Activated CD4-positive, alpha-beta memory T cell treated with anti-CD3 and anti-CD28 coated beads, Interleukin-2, amount 10 ng/mL, durations not matched to agents 7 days and 5 days (primary cell): ENCODE data around the gene SLC22A24. TPM values are rescaled to one million over a fixed set of nuclear protein-coding genes. Genes with fewer than 3 reads are reported as not detected.
"Not testable (repeated sequence)": the region's sequence is repeated elsewhere in the genome, so short reads cannot be mapped to it uniquely, and the experiment has no call there.

ENCODE experiments used
- CTCF ChIA-PET: fragments of 350-600 bp; sonication (Branson Sonifier 250); formaldehyde crosslinking; loops from one replicate; lab custom pipeline; 2021; ENCODE audit warnings: antibody characterized with exemption, inconsistent platforms; lab: Charles Lee
- POLR2A ChIA-PET: fragments of 350-600 bp; sonication (Branson Sonifier 250); formaldehyde crosslinking; loops from one replicate; lab custom pipeline; 2021; ENCODE audit warnings: antibody characterized with exemption; lab: Charles Lee
- DNase-seq: peaks from one replicate; pipeline ENCODE4 v3.0.0-alpha.2; 2020
- H3K27ac Mint-ChIP-seq: one replicate; pipeline ENCODE4 v1.8.0; 2021; ENCODE audit warnings: mild to moderate bottlenecking, mixed read lengths
- H3K27me3 Mint-ChIP-seq: one replicate; pipeline ENCODE4 v1.8.0; 2021; ENCODE audit warnings: mixed read lengths
- H3K36me3 Mint-ChIP-seq: one replicate; pipeline ENCODE4 v1.8.0; 2021; ENCODE audit warnings: low read depth, mixed read lengths
- H3K4me1 Mint-ChIP-seq: one replicate; pipeline ENCODE4 v1.8.0; 2021; ENCODE audit warnings: mixed read lengths
- H3K4me3 Mint-ChIP-seq: one replicate; pipeline ENCODE4 v1.8.0; 2021; ENCODE audit warnings: mild to moderate bottlenecking, mixed read lengths
- H3K9me3 Mint-ChIP-seq: one replicate; pipeline ENCODE4 v1.8.0; 2021; ENCODE audit warnings: mixed read lengths
- total RNA-seq, 2 experiments: library from RNA; stranded (reverse); gene quantifications; one replicate each; pipeline ENCODE4 v1.2.3, GENCODE V29; 2021

Gene SLC22A24, protein sequence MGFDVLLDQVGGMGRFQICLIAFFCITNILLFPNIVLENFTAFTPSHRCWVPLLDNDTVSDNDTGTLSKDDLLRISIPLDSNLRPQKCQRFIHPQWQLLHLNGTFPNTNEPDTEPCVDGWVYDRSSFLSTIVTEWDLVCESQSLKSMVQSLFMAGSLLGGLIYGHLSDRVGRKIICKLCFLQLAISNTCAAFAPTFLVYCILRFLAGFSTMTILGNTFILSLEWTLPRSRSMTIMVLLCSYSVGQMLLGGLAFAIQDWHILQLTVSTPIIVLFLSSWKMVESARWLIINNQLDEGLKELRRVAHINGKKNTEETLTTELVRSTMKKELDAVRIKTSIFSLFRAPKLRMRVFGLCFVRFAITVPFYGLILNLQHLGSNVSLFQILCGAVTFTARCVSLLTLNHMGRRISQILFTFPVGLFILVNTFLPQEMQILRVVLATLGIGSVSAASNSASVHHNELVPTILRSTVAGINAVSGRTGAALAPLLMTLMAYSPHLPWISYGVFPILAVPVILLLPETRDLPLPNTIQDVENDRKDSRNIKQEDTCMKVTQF
- total RNA-seq: not detected

- H3K36me3 Mint-ChIP-seq: no peaks in the 10 kb centered on the region
- POLR2A ChIA-PET: no interaction called here
- H3K27ac Mint-ChIP-seq: no peak within 1 kb of the TSS
- no peaks in the 10 kb centered on the region for H3K4me1 Mint-ChIP-seq
- no peak within 1 kb of the TSS for H3K4me3 Mint-ChIP-seq
- no peaks in the 10 kb centered on the region for H3K9me3 Mint-ChIP-seq
- CTCF ChIA-PET: no interaction called here
- no peak for DNase-seq
- peaks cover 6% of the 10 kb centered on the region for H3K27me3 Mint-ChIP-seq
These were observed at the start of gene SLC22A24 for GRCh38 chr11:63144121-63144520. TSS of gene SLC22A24 (minus strand) at chr11:63144221. CDS start at chr11:63143779, 442 bp downstream.

- peaks cover 19% of the 10 kb centered on the region for H3K27me3 Mint-ChIP-seq
- H3K9me3 Mint-ChIP-seq: peaks cover 2% of the 10 kb centered on the region
- ChIA-PET CTCF (no interaction called here), POLR2A (no interaction called here)
- DNase-seq: no peak
- no peak overlapping the region for H3K4me3 Mint-ChIP-seq
- H3K36me3 Mint-ChIP-seq: no peaks in the 10 kb centered on the region
- H3K4me1 Mint-ChIP-seq: no peaks in the 10 kb centered on the region
- H3K27ac Mint-ChIP-seq: no peak overlapping the region
These were observed 36.5 kb upstream of the SLC22A24 start for GRCh38 chr11:63180536-63180935.

DNA sequence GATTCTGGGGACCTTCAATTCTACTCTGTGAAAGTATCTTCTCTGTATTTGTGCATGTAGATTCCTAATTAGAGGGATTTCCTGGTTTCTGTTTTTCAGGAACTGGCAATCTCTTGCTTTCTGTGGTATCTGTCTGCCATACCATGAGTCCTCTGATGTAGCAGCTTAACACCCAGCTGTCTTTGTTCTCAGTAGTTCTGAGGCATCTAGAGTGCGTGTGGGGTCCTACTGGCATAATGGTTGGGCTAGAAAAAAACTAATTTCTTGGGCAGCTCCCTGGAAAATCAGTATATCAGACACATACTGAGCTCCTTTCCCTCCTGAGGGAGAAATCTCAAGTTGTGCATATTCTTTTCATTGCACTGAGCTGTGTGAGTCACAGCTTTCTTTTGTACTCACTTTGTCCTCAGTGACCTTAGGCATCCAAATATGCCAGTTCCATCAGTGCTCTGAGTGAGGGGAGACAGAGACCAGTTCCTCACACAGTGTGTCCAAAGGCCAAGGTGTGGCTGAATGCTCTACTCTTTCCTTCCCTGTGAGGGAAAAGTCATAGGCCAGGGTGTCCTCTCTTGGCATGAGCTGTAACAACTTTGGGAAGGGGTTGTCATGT lies 35.5 kb upstream of the SLC22A24 start:
- ChIA-PET CTCF (no interaction called here), POLR2A (no interaction called here)
- Mint-ChIP-seq H3K27me3 (peaks cover 19% of the 10 kb centered on the region), H3K4me1 (no peaks in the 10 kb centered on the region), H3K27ac (no peak overlapping the region), H3K4me3 (no peak overlapping the region), H3K9me3 (peaks cover 2% of the 10 kb centered on the region), H3K36me3 (no peaks in the 10 kb centered on the region)
- no peak for DNase-seq

DNA sequence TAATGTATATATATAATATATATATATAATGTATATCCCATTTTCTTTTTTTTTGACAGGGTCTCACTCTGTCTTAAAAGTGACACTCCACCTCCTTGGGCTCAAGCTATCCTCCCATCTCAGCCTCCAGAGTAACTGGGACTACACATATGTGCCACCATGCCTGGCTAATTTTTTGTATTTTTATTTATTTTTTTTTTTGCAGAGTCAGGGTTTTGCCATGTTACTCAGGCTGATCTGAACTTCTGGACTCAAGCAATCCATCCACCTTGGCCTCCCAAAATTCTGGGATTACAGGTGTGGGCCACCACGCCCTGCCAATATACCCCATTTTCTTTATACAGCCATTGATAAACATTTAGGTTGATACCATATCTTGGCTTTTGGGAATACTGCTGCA lies 33.9 kb upstream of the SLC22A24 start:
- POLR2A ChIA-PET: no interaction called here

DNA sequence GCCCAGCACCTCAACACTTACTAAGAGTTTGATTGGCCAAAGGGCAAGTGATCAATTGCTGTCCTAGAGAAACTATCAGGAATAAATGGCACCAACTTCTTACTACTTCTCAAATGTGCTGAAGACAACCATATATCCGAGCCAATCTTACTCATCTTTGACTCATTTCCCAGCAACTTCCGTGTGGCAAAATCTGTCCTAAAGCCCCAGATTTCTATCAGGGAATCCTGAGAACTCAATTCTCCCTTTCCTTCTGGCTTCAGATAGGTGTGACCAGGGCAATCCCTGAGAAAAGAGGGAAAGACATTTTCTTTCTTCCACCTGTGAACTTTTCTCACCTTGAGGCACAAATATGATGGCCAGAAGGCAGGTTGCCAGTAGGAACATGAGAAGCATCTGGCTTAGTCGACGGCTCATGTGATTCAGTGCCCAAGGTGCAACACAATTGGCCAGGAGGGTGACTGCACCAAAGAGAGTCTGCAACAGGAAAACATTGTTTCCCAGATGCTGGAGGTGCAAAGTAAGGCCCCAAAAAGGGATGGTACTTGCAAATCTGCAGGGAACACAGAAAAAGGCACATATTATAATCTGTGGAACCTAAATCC lies 21.8 kb upstream of the SLC22A24 start:
- ChIA-PET CTCF (no interaction called here), POLR2A (no interaction called here)
- H3K27ac Mint-ChIP-seq: no peak overlapping the region
- H3K27me3 Mint-ChIP-seq: peaks cover 44% of the 10 kb centered on the region
- H3K36me3 Mint-ChIP-seq: no peaks in the 10 kb centered on the region
- H3K9me3 Mint-ChIP-seq: no peaks in the 10 kb centered on the region
- H3K4me3 Mint-ChIP-seq: no peak overlapping the region
- DNase-seq: no peak
- no peaks in the 10 kb centered on the region for H3K4me1 Mint-ChIP-seq

More for the DNA sequence above, 33.9 kb upstream of the SLC22A24 start:
- H3K27ac Mint-ChIP-seq: no peak overlapping the region
- H3K27me3 Mint-ChIP-seq: peaks cover 16% of the 10 kb centered on the region
- H3K36me3 Mint-ChIP-seq: no peaks in the 10 kb centered on the region
- no peaks in the 10 kb centered on the region for H3K4me1 Mint-ChIP-seq
- H3K9me3 Mint-ChIP-seq: peaks cover 2% of the 10 kb centered on the region
- no peak overlapping the region for H3K4me3 Mint-ChIP-seq
- DNase-seq: no peak
- CTCF ChIA-PET: no interaction called here

- Mint-ChIP-seq H3K27me3 (peaks cover 18% of the 10 kb centered on the region), H3K36me3 (no peaks in the 10 kb centered on the region), H3K4me3 (no peak overlapping the region), H3K4me1 (no peaks in the 10 kb centered on the region), H3K27ac (no peak overlapping the region), H3K9me3 (no peaks in the 10 kb centered on the region)
- ChIA-PET CTCF (no interaction called here), POLR2A (no interaction called here)
- DNase-seq: no peak
These were observed 11.8 kb upstream of the SLC22A24 start for GRCh38 chr11:63155794-63156193.

DNA sequence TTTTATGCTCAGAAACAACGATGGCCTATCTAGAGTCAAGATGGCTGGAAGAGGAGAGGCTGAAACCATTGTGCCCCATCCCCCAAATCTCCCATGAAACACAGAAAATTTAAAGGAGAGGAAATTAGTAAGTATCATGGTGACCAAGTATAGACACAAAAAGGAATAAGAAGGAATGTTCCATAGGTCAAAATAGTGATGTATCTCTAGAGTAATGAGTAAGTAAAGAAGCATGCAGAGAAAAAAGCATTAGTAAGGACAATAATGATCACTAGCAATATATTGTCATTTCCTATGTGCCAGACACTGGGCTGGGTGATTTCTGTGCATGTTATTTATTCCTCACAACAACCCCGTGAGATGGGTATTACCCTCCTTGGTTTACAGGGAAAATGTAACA lies 2.6 kb upstream of the SLC22A24 start:
- H3K9me3 Mint-ChIP-seq: no peaks in the 10 kb centered on the region
- no peak overlapping the region for H3K27ac Mint-ChIP-seq
- H3K27me3 Mint-ChIP-seq: peaks cover 6% of the 10 kb centered on the region
- POLR2A ChIA-PET: no interaction called here
- H3K36me3 Mint-ChIP-seq: no peaks in the 10 kb centered on the region
- no peak for DNase-seq
- H3K4me3 Mint-ChIP-seq: no peak overlapping the region
- H3K4me1 Mint-ChIP-seq: no peaks in the 10 kb centered on the region
- CTCF ChIA-PET: no interaction called here

- no peak overlapping the region for H3K27ac Mint-ChIP-seq
- CTCF ChIA-PET: no interaction called here
These were observed 1.6 kb downstream of the SLC22A24 start for GRCh38 chr11:63142459-63142858.

GRCh38 chr11:63132985-63133775 lies 10.8 kb downstream of the SLC22A24 start:
- POLR2A ChIA-PET: no interaction called here
- DNase-seq: no peak
- Mint-ChIP-seq H3K27ac (no peak overlapping the region), H3K9me3 (peaks cover 3% of the 10 kb centered on the region), H3K4me1 (no peaks in the 10 kb centered on the region), H3K36me3 (no peaks in the 10 kb centered on the region), H3K4me3 (no peak overlapping the region), H3K27me3 (peaks cover 6% of the 10 kb centered on the region)
- CTCF ChIA-PET: no interaction called here

More at GRCh38 chr11:63142459-63142858, 1.6 kb downstream of the SLC22A24 start:
- no peak overlapping the region for H3K4me3 Mint-ChIP-seq
- POLR2A ChIA-PET: no interaction called here
- H3K36me3 Mint-ChIP-seq: no peaks in the 10 kb centered on the region
- H3K4me1 Mint-ChIP-seq: no peaks in the 10 kb centered on the region
- H3K9me3 Mint-ChIP-seq: no peaks in the 10 kb centered on the region
- H3K27me3 Mint-ChIP-seq: peaks cover 6% of the 10 kb centered on the region
- DNase-seq: no peak

DNA sequence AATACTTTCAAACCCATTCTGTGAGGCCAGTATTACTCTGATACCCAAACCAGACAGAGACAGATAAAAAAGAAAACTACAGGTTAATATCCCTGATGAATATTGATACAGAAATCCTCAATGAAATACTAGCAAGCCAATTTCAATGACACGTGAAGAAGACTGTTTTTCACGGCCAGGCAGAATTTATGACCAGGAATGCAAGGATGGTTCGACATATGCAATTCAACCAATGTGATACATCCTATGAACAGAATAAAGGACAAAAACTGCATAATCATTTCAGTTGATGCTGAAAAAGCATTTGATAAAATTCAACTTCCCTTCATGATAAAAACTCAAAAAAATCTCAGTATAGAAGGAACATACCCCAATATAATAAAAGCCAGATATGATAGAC lies 44.5 kb downstream of the SLC22A24 start:
- H3K27me3 Mint-ChIP-seq: peaks cover 8% of the 10 kb centered on the region
- H3K4me3 Mint-ChIP-seq: no peak overlapping the region
- ChIA-PET POLR2A (no interaction called here), CTCF (no interaction called here)
- DNase-seq: no peak
- no peak overlapping the region for H3K27ac Mint-ChIP-seq
- no peaks in the 10 kb centered on the region for H3K36me3 Mint-ChIP-seq
- no peaks in the 10 kb centered on the region for H3K4me1 Mint-ChIP-seq
- H3K9me3 Mint-ChIP-seq: peaks cover 10% of the 10 kb centered on the region

DNA sequence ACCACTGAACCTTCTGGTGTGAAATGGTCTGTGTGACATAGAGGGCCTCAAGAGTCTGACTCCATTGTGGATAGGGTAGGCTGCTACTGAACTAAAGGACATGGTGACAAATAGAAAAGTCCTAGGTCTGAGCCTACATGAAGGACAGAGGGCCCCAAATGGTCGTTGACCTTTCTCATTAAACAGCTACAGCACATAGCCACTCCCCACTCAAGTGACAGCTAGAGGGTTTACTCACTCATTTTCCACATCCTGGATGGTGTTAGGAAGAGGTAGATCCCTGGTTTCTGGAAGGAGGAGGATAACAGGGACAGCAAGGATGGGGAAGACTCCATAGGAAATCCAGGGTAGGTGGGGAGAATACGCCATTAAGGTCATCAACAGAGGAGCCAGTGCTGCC lies 63.3 kb downstream of the SLC22A24 start:
- ChIA-PET CTCF (no interaction called here), POLR2A (no interaction called here)
- H3K4me1 Mint-ChIP-seq: peaks cover 2% of the 10 kb centered on the region
- peaks cover 16% of the 10 kb centered on the region for H3K27me3 Mint-ChIP-seq
- H3K9me3 Mint-ChIP-seq: no peaks in the 10 kb centered on the region
- no peak overlapping the region for H3K4me3 Mint-ChIP-seq
- no peaks in the 10 kb centered on the region for H3K36me3 Mint-ChIP-seq
- DNase-seq: no peak
- no peak overlapping the region for H3K27ac Mint-ChIP-seq

GRCh38 chr11:63046203-63046602 lies 97.8 kb downstream of the SLC22A24 start:
- H3K4me3 Mint-ChIP-seq, CTCF ChIA-PET: not testable (repeated sequence)

DNA sequence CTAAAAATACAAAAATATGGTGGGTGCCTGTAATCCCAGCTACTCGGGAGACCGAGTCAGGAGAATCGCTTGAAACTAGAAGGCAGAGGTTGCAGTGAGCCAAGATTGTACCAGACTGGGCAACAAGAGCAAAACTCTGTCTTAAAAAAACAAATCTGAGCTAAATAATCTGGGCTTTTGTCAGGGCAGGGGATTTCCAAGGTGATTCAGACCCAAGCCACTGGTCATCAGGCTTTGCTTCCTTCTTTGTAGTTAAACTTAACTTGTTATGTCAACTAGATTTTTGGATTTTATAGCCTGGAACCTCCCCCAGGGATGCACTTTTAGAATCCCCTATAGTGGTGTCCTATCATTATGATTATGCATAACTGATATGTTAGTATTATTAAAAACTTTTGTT lies 101.4 kb downstream of the SLC22A24 start:
- CTCF ChIA-PET: no interaction called here

More at GRCh38 chr11:63046203-63046602, 97.8 kb downstream of the SLC22A24 start:
- H3K9me3 Mint-ChIP-seq, H3K36me3 Mint-ChIP-seq, POLR2A ChIA-PET, DNase-seq, H3K4me1 Mint-ChIP-seq, H3K27ac Mint-ChIP-seq: not testable (repeated sequence)
- peaks cover 23% of the 10 kb centered on the region for H3K27me3 Mint-ChIP-seq

More for the DNA sequence above, 101.4 kb downstream of the SLC22A24 start:
- POLR2A ChIA-PET: no interaction called here
- Mint-ChIP-seq H3K36me3 (no peaks in the 10 kb centered on the region), H3K9me3 (no peaks in the 10 kb centered on the region), H3K4me1 (no peaks in the 10 kb centered on the region), H3K27ac (no peak overlapping the region), H3K27me3 (peaks cover 28% of the 10 kb centered on the region), H3K4me3 (no peak overlapping the region)
- DNase-seq: no peak
